HG02678 (cell line): ENCODE measurements around the gene EGF.

Experiments
- ATAC-seq: cut with Tn5 transposase; IDR thresholded peaks from one replicate; pipeline ENCODE4 v1.9.1; 2021; ENCODE audit warnings: mild to moderate bottlenecking, moderate library complexity; ENCODE audit not compliant: unreplicated experiment

The EGF gene

DNA sequence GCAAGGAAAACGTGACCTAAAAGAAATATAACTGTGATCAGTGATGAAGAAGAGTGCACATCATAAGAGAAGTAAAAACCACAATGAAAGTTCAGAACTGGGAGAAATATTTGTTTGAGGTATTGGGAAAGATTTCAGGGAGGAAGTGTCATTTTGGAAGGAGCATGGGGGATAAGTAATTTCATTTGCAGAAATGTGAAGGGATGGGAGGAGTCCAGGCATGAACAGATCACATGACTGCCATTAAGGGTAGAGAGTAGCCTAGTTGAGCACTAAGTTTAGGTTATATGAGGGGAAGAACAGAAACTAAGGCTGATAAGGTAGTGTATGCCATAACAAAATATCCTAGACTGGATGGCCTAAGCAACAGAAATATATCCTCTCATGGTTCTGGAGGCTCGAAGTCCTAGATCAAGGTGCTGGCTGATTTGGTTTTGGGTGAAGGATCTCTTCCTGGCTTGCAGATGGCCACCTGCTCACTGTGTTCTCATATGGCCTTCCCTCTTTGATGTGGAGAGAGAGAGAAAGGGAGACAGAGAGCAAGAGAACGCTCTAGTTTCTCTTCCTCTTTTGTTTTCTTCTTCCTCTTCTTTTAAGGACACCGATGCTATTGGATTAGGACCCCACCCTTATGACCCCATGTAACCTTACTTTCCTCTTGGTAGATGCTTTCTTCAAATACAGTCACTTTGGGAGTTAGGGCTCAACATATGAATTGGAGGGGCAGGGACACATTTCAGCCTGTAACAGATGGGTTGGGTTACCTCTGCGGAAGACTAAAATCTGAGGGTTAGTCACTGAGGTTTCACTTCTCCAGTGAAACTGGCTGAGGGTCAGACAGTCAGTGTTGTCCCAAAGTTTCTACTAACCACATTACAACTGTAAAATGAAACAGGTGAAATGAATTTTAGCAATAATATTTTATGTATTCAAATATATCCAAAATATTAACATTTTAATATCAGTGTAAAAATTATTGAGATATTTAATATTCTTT is 77.9 kb downstream of the EGF start:
- ATAC-seq = peak; percentile 83

DNA sequence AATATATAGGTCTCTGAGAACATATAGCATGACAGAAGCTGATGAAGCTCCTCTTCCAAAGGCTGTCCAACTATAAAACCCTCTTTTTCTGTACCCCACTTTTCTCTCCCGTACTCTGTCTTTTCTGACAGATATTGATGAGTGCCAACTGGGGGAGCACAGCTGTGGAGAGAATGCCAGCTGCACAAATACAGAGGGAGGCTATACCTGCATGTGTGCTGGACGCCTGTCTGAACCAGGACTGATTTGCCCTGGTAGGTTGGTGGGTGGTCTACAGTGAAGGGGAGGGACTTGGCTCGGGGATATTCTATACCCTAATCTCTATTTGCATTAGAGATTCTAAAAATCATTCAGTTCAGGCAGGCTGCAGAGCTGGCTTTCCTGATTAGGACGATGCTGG is 80.4 kb downstream of the EGF start:
- no peak for ATAC-seq

DNA sequence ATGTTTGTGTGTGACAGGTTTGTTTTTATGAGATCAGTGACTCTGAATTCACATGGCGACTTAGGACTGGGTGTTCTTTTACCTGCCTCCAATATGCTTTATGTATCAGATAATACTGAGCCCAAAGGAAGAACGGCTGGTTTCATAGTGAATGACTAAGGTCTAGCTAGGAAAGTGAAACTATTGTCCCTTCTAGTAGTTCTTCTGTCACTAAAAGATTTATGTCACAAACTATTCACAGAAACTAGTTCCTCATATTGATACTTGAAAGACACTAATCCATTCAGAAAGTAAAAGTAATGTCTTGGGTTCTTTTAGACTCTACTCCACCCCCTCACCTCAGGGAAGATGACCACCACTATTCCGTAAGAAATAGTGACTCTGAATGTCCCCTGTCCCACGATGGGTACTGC is 81.7 kb downstream of the EGF start:
- peak; percentile 59 for ATAC-seq

DNA sequence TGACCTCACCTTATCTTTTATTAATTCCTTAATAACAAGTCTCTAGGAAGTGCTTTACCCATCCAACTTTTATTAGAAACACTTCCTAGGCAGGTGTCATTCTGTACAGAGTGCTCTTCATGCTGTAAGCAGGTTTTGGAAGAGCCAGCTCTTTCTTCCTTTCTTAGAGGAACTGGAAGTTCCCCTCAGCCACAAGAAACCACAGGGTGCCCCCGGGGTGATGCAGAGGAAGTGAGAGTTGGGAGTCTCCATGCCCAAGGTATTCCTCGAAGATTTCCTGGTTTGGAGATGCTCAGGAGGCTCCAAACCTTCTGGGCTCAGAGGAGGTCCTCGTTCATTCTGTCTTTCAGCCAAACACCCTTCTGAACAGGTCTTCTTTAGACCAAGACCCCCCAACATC is 83.8 kb downstream of the EGF start:
- ATAC-seq = no peak

DNA sequence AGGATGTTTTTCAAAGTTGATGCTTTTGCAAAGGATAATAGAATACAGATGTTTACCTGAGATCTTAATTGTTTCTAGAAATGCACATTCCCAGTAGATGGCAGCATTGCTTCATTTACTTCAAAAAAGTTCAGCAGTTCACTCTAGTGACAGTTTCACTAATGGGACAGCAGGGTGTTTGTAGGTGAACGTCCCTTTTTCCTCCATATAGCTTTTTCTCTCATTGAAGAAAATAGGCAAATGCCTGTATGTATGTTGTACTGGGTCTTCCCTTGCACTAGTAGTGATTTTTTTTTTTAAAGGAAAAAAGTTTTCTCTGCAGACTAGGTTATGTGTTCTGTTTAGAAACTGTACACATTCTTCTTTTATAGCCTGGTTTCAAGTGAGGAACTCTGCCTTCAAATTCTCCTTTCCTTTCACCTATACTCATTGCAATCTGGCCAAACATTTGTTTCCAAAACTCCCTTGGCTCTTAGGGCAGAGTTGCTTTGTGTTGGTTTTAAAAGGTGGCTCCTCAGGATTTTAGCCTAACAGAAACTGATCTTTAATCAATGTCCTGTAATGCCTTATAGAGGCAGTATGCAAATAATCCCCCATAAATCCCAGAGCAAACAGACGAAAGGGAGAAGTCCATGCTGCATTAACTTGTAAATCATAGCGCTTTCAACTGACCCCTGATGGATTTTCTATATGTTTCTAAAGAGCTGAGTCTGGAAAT is 86.3 kb downstream of the EGF start:
- peak; percentile 41 for ATAC-seq

DNA sequence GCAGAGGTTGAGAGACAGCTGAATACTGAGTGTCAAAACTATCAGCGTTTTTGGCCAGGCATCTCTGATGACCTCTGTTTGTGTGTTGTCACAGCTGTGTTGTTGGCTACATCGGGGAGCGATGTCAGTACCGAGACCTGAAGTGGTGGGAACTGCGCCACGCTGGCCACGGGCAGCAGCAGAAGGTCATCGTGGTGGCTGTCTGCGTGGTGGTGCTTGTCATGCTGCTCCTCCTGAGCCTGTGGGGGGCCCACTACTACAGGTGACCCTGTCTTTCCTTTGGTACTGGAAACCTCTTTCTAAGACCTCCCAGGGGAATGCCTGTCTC is 86.9 kb downstream of the EGF start:
- ATAC-seq = no peak

DNA sequence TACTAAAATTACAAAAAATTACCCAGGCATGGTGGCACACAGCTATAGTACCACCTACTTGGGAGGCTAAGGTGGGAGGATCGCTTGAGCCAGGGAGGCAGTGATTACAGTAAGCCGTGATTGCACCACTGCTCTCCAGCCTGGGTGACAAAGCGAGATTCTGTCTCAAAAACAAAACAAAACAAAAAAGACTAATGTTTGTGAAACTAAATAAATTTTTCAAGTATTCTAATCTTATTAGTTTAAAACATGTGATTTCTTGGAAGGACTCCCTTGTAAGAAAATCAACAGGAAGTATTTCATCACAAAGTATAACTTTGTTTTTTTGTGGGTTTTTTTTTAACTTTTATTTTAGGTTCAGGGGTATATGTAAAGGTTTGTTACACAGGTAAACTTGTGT is 89.6 kb downstream of the EGF start:
- ATAC-seq = no peak

DNA sequence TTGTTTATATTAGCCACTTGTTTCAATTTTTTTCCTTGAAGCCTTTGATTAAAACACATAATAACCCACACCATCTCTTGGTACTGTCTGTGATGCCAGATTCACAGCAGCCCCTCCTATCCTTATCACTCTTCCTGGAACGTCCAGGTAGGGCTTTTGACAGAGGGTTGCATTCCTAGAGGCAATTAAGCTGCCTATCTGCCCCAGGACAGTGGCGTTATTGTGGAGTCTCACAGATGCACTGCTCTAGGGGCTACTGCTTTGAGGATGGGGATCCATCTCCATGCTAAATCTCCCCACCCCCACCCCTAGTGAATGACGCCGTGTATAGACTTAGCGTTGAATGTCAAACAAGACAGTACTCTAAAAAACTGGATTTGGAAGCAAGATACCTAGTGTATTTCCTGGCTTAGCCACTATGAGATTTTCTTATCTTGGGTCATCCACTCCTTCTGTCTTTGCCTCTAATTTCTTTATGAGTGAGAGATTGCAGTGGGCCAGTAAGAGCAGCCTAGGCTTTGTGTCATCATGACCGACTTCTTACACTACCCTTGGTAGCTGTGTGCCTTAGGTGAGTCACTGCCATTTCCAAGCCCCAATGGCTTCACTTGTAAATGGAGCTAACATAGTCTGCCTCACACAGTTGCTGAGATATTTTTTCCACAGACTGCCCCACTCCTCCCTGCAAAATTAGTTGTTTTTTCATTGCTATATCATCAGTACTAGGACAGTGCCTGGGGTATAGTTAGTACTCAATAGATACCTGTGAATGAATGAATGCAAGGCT is 90.9 kb downstream of the EGF start:
- ATAC-seq = no peak

DNA sequence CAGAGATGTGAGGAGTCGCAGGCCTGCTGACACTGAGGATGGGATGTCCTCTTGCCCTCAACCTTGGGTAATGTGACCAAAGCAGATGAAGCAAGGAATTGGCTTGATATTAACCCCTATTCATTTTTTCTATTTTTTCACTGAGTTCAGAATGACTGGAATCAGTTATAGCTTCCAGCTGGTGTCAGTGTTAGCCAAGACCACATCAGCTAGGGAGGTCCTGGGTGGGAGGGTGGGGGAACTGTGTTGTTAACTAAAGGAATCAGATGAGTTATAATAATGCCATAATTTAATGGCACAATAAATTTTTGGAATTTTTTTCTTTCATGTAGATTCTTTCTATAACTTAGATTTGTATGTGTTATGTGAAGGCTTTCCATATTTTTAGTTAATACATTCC is 91.9 kb downstream of the EGF start:
- ATAC-seq = no peak

DNA sequence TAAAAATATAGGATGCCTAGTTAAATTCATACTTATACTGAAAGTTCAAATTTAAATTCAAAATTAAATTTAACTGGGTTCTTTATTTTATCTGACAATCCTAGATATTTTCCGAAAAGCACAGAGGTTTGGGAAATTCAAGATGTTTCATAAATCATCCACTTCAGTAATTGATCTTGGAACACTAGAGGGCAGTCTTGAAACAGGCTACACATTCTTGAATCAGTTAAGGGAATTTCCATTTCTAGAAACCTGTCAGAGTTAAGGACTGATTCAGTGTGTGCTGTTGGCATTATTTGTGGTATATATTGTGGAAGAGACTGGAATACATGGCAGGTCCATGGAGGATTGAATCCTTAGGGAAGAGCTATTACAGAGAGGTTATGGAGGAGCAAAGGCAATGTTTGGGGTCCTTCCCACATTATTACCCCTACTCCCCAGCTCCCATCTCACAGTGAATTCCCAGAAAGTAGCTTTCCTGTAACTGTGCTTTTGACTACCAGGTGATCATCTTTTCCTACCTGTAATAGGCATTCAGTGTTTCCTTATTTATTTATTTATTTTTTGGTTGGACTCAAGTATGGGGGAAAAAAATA is 92.9 kb downstream of the EGF start:
- peak; percentile 82 for ATAC-seq

DNA sequence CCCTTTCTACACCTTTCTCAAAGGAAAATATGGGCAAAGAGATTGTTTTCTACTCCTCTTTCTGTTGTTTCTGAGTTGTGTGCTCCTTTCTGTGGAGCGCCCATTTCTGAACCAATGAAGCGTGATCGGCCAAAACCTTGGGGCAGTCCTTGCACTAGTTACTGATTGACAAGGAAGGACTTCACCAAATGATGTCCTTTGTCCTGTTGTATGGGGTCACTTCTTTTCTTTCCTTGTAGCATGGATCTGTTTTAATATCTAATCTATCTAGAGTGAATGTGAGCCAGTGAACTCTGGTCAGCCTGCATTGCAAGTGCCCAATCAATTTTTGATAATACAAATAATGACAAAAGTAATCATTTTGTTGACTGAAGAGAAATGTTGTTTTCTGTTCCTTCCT is 94.5 kb downstream of the EGF start:
- ATAC-seq = no peak

DNA sequence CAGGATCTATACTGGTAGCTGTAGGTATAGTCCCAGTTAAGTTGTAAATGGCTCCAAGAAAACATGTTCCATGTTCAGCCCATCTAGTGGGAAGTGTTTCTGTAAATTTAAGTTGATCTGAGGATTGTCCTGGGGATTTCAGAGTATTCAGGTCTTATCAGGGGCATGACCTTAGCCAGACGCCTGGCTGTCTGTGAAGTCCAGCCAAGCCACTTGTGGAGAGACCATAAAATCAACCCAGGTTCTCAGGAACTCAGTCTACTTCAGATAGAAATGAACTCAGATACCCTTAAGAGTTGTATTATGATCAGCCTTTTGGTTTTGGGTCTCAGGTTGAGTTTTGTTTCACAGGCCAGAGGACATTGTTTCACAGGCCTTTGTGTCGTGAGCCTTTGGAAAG is 95.9 kb downstream of the EGF start:
- ATAC-seq = no peak

DNA sequence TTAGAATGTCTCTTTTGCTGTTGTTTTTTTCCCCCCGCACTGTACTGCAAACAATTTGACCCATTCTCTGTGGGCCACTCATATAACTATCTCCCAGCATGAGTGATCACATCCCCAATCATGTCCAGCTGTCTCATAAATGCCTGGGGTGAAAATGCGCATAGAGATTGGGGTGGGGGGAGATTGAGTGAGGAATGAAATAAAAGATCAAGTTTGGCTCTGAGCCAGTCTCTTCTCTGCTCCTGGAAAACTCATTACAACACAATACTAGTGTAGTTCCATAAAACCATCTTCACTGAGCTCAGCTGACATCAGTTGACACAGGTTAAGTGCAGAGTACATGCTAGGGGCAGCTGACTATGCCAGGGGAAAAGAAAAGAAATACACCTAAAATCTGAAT is 96.9 kb downstream of the EGF start:
- no peak for ATAC-seq

DNA sequence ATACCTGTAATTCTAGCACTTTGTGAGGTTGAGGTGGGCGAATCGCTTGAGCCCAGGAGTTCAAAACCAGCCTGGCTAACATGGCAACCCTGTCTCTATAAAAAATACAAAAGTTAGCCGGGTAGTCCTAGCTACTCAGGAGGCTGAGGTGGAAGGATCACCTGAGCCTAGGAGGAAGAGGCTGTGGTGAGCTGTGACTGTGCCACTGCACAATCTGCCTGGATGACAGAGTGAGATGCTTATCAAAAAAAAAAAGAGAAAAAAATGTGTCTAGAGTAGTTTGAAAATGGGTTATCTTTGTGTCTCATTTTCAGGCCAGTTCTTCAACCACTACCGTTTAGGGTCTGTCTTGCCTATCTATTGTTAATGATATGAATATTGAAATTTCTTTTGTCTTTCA is 98.1 kb downstream of the EGF start:
- no peak for ATAC-seq

DNA sequence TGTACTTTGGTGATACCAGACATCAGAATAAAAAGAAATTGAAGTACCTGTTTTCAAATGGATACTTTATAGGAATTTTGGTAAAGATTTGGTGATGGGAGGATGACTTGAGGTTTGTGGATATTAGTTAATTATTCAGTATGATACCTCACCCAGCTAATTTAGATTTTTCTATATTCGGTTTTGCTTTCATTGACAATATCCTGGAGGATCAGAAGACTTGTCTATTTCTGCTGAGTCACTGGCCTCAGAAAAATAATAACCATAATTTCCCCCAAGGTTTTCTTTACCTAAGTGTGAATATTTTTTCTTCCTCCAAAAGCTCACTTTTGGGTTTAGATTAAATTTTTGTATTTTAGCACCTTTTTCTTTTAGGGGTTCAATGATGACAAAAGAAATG is 100.2 kb downstream of the EGF start:
- ATAC-seq = peak; percentile 54

DNA sequence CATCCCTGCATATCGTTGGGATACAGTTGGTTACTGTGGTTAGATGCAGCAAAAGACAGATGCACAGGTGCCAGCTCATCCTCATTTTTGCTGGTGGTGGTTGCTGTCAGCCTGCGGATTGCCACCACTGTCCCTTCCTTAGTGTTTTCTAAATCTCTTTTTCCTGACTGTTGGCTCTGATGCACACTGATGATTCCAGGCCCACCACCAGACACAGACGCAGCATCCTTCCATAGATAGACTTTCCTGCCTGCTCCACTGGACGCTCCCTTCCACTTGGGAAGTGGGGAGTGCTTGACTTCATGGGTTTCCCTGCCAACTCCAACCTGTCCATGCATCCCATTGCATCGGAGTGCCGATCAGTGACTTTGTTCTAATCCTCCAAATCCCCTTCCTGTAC is 101.5 kb downstream of the EGF start:
- no peak for ATAC-seq

DNA sequence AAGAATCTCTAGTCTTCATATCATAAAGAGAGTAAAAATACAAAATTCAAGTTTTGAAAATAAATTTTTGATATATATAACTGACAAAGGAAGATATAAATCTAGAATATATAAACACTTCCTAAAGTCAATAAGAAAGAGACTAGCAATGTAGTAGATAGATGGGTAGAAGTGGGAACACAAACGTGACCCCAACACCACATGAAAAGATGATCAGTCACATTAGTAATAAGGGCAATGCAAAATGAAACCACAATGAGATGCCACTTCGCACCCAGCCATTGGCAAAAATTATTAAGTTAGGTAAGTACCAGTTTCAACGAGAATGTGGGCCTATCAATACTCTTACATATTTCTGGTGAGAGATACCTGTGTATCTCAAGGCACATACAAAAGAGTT is 106.5 kb downstream of the EGF start:
- no peak for ATAC-seq

DNA sequence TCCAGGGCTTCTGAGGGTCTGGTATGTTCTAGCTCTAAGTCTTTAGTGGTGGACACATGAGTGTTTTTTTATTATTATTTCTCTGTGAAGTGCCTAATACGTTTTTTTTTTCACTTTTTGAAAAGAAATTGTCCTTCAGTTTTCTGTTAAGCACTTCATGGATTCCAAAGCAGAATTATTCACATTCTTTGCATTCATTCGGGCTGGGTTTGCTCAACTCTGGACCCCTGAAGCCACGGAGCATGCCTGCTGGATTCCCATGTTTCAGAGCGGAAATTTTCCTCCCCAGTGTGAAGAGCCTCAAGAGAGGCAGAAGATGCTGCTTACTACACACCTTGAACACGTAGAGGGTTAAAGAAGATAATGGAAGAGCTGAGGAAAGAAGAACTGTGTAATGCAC is 107.5 kb downstream of the EGF start:
- ATAC-seq = no peak

DNA sequence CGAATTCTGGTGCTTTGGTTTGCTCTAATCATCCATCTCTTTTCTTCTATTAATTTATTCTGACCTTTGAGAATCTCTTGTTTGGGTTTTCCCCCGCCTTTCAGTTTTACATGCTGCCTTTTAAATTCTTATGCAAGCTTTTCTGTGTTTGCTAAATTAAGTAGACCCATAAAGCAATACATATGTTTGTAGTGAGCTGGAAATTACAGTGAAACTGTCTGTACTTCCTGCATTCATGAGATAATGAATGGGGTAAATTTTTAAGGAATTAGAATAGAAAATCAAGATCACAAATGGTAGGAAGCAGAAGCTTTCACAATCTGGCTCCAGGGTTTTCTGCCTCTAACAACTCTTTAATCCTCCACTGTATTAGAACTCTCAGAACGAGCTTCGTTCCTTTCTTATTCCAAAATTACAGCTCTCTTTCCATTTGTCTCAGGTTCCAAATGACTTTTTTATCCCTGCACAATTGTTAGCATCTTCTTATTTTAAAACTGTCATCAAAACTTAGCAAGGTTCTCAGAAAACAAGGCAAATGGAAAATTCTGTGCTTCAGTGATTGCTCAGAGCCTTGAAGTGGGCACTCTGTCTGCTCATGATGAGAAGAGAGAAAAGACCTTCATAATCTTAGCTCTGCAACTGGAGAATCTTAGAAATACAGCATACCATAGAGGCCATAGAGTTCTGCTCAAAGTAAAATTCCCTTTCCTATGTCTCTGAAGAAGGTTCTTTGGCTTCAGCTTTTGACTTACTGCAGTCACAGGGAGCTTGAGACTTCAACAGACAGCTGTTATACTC is 108.2 kb downstream of the EGF start:
- ATAC-seq = no peak

DNA sequence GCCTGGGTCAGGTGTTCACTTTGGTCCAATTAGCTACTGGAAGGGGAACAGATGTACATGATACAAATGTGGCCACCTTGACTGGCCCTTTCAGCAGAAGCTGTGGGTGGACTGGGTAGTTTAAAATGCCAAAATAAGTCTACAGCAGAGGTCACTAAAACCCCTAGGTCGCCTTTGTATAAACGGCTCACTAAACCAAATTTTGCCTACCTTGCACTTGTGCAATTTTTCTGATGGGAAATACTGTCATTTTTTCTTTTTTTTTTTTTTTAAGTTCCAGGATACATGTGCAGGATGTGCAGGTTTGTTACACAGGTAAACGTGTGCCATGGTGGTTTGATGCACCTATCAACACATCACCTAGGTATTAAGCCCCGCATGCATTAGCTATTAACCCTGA is 109.8 kb downstream of the EGF start:
- no peak for ATAC-seq
